ENCODE data around the gene GPR4.

GRCh38 chr19:45560038-45560437 lies 42.0 kb downstream of the GPR4 start:
- TF ChIP-seq CTCF (conservative IDR thresholded peaks at IDR 0.05; ENCODE audit: low read depth, low read length) (no peak), EZH2phosphoT487 (IDR thresholded peaks at IDR 0.05; ENCODE audit: borderline replicate concordance, low read length) (no peak)
